Measurements from ENCODE around the gene S100A1.
"Not testable (repeated sequence)": the region's sequence is repeated elsewhere in the genome, so short reads cannot be mapped to it uniquely, and the experiment has no call there.

S100A1 gene

DNA sequence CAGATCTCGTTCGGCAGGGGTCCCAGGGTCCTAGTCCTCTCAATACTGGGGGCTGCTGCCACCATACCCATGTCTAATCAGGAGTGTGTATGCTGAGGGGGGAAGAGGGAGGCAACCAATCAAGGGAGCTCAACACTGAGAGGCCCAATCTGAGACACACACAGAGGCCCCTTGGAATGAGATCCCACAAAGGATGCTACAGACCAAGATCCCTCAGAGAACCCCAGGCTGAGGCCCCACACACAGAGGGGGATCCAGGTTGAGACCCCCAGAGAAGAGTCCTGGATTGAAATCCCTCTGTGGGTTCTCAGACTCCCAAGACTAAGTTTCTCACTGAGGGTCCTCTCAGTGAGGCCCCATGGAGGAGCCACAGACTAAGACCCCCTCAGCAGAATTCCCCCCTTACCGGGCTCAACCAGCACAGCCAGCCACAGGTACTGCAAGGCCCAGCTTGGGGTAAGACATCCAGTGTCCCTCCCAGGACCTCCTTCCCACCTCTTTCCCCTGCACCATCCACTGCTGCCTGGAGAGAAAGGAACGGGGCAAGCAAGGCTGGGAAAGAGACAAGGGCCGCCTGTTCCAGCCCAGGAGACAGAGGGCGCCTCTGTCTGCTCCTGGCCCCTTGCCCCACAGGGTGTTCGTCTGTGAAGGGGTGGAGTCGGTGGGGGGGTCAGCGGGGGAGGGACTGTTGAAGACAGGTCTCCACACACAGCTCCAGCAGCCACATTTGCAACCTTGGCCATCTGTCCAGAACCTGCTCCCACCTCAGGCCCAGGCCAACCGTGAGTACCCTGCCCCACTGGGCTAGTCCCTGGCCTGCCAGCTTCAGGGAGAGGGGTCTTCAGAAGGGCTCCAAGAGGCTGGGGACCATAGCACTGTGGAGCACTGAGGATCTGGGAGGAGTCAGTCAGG, at the start of gene S100A1:
TSS of gene S100A1 (plus strand) at position 720 of the 912 bp plus-strand sequence. CDS start 2,088 bp downstream, outside the sequence.
- peak; percentile 86 for DNase-seq (ENCODE audit: low spot score)

DNA sequence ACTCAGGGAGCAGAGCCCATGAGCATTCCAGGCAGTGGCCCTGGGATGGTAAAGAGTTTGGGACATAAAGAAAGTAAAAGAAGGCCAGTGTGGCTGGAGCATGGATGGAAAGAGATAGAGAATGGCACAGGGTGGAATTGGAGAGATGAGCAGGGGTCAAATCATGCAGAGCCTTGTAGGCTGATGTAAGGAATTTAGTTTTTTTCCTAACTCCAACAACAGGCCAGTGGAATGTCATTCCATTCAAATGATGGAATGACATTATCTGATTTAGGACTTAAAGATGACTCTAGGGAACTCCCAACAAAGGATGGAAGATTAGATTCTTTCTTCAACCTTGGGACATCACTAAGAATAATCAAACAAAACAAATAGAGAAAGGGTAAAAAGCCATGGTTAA, 49.7 kb upstream of the S100A1 start:
- DNase-seq (ENCODE audit: low spot score), result no peak

DNA sequence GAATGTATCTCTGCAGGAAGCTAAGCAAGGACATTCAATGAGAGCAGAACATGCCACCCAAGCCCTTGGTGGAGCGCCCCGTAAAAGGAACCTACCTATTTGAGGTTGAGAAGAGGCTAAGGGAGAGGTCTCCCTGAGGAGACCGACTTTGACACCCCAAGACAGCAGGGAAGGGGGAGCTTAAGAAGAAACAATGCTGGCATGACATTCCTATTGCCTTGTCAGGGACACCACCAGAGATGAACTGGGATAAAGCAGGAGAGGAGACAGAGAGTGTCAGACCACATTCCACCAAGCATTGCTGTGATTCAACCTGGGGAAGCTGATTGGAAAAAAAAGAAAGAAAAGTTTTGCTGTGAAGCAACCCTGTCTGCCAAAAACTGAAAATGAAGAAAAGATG, 49.3 kb upstream of the S100A1 start:
- no peak for DNase-seq (ENCODE audit: low spot score)

DNA sequence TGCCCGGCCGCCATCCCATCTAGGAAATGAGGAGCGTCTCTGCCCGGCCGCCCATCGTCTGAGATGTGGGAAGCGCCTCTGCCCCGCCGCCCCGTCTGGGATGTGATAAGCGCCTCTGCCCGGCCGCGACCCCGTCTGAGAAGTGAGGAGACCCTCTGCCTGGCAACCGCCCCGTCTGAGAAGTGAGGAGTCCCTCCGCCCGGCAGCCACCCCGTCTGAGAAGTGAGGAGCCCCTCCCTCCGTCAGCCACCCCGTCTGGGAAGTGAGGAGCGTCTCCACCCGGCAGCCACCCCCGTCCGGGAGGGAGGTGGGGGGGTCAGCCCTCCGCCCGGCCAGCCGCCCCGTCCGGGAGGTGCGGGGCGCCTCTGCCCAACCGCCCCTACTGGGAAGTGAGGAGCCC, 45.4 kb upstream of the S100A1 start:
- DNase-seq (ENCODE audit: low spot score), result not testable (repeated sequence)

DNA sequence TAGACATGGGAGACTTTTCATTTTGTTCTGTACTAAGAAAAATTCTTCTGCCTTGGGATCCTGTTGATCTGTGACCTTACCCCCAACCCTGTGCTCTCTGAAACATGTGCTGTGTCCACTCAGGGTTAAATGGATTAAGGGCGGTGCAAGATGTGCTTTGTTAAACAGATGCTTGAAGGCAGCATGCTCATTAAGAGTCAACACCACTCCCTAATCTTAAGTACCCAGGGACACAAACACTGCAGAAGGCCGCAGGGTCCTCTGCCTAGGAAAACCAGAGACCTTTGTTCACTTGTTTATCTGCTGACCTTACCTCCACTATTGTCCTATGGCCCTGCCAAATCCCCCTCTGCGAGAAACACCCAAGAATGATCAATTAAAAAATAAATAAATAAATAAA, 44.7 kb upstream of the S100A1 start:
- DNase-seq (ENCODE audit: low spot score), result not testable (repeated sequence)

- DNase-seq (ENCODE audit: low spot score), result no peak
Measured at GRCh38 chr1:153583976-153584375, 44.3 kb upstream of the S100A1 start.

GRCh38 chr1:153585006-153585405, 43.2 kb upstream of the S100A1 start:
- no peak for DNase-seq (ENCODE audit: low spot score)

GRCh38 chr1:153586347-153586746, 41.9 kb upstream of the S100A1 start:
- no peak for DNase-seq (ENCODE audit: low spot score)

DNA sequence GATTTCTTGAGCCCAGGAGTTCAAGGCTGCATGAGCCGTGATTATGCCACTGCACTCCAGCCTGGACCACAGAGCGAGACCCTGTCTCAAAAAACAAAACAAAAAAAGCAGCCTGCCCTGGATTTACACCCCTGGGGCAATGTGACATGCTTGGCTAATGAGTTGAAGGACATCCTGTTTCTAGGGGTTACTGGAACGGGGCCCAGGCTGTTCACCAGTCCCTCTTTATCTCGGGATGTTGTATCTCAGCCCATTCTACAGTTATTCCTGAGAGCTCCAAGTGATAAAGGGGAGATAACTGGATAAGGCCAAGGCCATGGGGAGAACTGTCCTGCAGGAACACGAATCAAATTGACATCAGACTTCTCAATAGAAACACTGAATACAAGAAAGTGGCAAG, 40.9 kb upstream of the S100A1 start:
- no peak for DNase-seq (ENCODE audit: low spot score)

- not testable (repeated sequence) for DNase-seq (ENCODE audit: low spot score)
Measured at GRCh38 chr1:153588033-153588432, 40.2 kb upstream of the S100A1 start.

DNA sequence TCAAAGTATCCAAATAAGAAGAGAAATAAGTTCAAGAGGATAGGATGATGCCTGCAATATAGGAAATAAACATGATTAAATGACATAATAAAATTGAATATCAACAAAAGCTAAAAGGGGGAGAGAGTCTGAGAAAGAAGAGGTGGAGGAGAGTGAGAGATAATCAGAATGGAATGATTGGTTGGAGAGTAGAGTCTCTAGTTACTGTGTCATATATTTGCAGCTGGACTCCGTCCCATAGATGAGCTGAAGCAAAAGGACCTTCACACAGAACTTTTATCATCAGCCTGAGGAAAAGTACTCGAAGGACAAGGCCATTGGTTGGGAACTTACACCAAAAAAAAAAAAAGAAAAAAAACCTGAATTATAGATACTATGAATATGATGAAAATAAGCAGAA, 39.8 kb upstream of the S100A1 start:
- no peak for DNase-seq (ENCODE audit: low spot score)

- DNase-seq (ENCODE audit: low spot score), result peak; percentile 45
Measured at GRCh38 chr1:153592748-153593147, 35.5 kb upstream of the S100A1 start.

- DNase-seq (ENCODE audit: low spot score), result no peak
Measured at GRCh38 chr1:153597206-153597605, 31.0 kb upstream of the S100A1 start.

- DNase-seq (ENCODE audit: low spot score), result peak; percentile 37
Measured at GRCh38 chr1:153598309-153599172, 29.7 kb upstream of the S100A1 start.

- no peak for DNase-seq (ENCODE audit: low spot score)
Measured at GRCh38 chr1:153599847-153600246, 28.4 kb upstream of the S100A1 start.

GRCh38 chr1:153602749-153603148, 25.5 kb upstream of the S100A1 start:
- no peak for DNase-seq (ENCODE audit: low spot score)

DNA sequence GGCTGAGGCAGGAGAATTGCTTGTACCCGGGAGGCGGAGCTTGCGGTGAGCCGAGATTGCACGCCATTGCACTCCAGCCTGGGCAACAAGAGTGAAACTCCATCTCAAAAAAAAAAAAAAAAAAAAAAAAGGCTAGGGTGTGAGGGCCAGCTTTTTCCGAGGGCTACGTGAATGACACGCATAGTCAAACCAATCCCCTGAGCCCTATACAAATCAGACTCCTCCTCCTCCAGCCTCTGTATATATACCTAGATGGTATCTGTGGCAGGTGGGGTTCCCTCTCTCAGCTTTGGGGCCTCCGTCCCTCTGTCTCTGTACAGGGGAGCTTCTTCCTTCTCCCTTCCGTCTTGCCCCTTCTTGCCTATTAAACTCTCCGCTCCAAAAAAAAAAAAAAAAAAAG, 22.0 kb upstream of the S100A1 start:
- DNase-seq (ENCODE audit: low spot score), result no peak

DNA sequence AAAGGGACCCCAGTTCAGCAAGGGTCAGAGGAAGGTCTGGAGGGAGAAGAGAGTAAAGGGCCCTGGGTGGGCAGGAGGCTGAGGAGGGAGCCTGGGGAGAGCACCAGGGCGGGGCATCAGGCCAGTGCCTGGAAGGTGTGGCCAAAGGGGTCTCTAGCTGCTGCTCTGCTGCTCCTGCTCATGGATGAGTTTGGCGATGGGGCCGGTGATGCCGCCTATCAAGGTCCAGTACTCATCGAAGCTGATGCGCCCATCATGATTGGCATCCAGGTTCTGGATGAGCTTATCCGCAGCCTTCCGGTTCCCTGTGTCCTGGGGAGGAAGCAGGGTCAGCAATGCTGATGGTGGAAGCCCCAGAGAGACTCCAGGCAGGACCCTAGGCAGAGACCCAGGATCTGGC, 20.9 kb upstream of the S100A1 start:
- DNase-seq (ENCODE audit: low spot score), result no peak

- DNase-seq (ENCODE audit: low spot score), result no peak
Measured at GRCh38 chr1:153608089-153608682, 20.0 kb upstream of the S100A1 start.

DNA sequence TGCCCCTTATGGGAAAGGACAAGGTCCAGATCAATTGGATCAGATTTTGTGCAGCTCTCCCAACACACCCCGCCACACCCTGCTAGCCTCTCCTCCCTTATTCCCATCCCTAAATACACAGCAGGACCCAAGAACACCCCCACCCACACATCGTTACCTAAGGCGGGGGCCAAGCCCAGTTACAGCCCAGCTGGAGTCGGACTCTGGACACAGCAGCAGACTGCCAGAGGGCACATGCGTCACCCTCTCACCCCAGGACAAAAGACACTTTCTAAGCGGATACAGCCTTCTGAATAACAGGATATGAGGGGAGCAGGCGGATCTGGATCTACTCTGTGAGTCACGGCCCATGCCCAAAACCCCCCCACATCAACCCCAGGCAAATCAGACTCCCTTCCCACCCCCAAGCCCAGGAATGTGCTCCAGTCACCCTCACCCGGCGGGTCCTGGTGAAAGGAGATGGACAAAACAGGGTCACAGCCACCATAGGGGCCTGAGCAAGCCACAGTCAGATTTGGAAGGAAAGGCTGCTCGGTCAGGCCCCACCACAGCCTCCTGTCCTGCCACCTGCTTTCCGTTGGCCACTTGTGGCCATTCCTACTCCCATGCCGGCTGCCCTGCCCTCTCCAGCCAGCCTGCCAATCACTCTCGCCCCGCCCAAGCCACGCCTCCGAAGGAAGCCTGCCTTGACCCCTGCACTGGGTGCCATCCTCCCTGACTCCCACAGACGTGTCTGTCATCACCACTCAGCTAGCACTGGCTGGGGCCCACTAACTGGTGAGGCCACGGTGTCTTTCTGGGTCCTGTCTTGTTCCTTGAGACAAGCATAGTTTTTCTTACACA, 19.3 kb upstream of the S100A1 start:
- peak; percentile 82 for DNase-seq (ENCODE audit: low spot score)

DNA sequence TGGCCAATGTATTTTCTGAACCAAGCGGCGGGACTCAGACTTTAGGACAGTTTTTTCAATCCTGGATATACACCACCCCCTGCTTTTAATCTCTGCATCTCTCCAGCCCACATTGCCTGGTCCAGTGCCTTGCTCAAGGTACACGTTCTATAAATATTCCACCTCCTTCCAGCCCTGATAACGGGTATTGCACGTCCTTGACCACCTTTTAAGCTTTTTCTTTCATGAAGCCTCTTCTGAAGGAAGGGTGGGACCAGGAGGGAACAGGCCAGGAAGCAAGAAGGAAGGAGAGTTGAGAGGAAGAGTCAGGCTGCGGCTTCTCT, 18.7 kb upstream of the S100A1 start:
- no peak for DNase-seq (ENCODE audit: low spot score)

- DNase-seq (ENCODE audit: low spot score), result no peak
Measured at GRCh38 chr1:153610334-153610733, 17.9 kb upstream of the S100A1 start.

Measured in Ammon's horn (tissue), 1 donor.